Neural crest cell (in vitro differentiated cells): ENCODE data around the gene DDC. TPM values are rescaled to one million over a fixed set of nuclear protein-coding genes. Genes with fewer than 3 reads are reported as not detected.

Source experiments
- DNase-seq: peaks from one replicate; pipeline ENCODE4 v3.0.0; 2021; ENCODE audit warnings: low read depth, mixed read lengths, low spot score
- H3K27ac Mint-ChIP-seq: one replicate; pipeline ENCODE4 v1.8.0; 2021; ENCODE audit warnings: mild to moderate bottlenecking, mixed read lengths; ENCODE audit not compliant: unreplicated experiment
- H3K27me3 Mint-ChIP-seq: 2 replicates; pipeline ENCODE4 v1.8.0; 2021; ENCODE audit warnings: low read depth, mild to moderate bottlenecking, mixed read lengths
- H3K36me3 Mint-ChIP-seq: 2 replicates; pipeline ENCODE4 v1.8.0; 2021; ENCODE audit warnings: low read depth, mild to moderate bottlenecking, mixed read lengths
- H3K4me1 Mint-ChIP-seq: 2 replicates; pipeline ENCODE4 v1.8.0; 2021; ENCODE audit warnings: mixed read lengths
- H3K4me3 Mint-ChIP-seq: one replicate; pipeline ENCODE4 v1.8.0; 2021; ENCODE audit warnings: mild to moderate bottlenecking, mixed read lengths
- H3K9me3 Mint-ChIP-seq: 2 replicates; pipeline ENCODE4 v1.8.0; 2021; ENCODE audit warnings: mixed read lengths
- total RNA-seq: library from RNA; stranded (reverse); gene quantifications from 2 replicates; pipeline ENCODE4 v1.2.1, GENCODE V29; 2021
- TF ChIP-seq, protein P1 (sequence below): fragments of 200-600 bp; sonication (generic); conservative IDR thresholded peaks from 2 replicates; pipeline ENCODE4 v1.5.0; 2021; ENCODE audit warnings: antibody characterized with exemption, mild to moderate bottlenecking

DDC gene
- total RNA-seq, 1 donor from 2014 or later, result 1.0 TPM

DNA sequence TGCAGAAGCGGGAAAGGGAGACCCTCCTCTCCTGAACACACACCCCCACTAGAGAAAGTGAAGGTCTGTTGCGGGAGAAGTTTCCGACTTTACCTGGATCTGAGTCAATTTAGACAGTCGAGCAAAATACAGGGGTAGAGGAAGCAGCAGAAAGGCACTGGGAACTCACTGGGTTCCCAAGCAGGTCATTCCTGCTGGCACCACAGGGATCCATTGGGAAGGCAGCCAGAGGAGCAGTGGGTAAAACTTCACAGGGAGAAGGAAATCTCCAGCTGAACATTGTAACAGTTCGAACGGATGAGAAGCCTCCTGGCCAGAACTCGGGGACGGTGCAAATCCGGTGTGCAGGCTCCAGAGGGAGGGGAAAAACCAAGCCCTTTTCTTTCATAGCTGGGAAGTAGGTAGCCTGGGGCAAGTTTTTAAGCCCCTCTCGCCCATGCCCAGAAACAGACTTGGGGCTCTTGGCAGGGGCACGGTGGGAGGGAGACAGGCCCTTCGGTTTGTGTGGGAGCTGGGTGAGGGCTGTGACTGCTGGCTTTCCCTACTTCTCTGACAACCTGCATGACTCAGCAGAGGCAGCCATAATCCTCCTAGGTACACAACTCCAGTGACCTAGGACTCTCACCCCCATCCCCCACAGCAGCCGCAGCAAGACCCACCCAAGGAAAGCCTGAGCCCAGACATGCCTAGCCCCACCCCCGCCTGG is 51.9 kb downstream of the DDC start:
- Mint-ChIP-seq H3K9me3 (peaks cover 10% of the 10 kb centered on the region), H3K4me3 (no peak overlapping the region), H3K27ac (peak overlapping the region; percentile 27), H3K27me3 (peaks cover 5% of the 10 kb centered on the region), H3K36me3 (peaks cover 10% of the 10 kb centered on the region), H3K4me1 (peaks cover 11% of the 10 kb centered on the region)
- DNase-seq, result no peak
- TF ChIP-seq, protein P1, sequence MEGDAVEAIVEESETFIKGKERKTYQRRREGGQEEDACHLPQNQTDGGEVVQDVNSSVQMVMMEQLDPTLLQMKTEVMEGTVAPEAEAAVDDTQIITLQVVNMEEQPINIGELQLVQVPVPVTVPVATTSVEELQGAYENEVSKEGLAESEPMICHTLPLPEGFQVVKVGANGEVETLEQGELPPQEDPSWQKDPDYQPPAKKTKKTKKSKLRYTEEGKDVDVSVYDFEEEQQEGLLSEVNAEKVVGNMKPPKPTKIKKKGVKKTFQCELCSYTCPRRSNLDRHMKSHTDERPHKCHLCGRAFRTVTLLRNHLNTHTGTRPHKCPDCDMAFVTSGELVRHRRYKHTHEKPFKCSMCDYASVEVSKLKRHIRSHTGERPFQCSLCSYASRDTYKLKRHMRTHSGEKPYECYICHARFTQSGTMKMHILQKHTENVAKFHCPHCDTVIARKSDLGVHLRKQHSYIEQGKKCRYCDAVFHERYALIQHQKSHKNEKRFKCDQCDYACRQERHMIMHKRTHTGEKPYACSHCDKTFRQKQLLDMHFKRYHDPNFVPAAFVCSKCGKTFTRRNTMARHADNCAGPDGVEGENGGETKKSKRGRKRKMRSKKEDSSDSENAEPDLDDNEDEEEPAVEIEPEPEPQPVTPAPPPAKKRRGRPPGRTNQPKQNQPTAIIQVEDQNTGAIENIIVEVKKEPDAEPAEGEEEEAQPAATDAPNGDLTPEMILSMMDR, result no peak

DNA sequence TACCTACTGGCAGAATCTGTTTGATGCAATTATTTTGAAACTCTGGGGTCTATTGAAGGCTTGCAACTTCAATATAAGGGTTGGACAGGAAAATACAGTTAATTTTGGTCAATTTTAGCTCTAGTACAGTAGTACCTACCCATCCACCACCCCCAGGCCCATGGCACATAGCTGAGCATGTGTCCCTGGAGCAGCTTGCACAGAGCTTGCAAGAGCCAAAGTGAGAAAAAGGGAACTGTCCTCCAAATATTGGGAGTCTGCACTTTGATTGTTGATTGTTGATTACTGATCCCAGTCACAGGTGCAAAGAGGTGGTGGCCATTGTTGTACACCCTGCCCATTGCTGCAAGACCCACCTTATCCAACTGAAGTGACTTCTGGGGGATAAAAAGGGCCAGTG is 52.8 kb downstream of the DDC start:
- H3K4me3 Mint-ChIP-seq, result no peak overlapping the region
- H3K27me3 Mint-ChIP-seq, result peaks cover 5% of the 10 kb centered on the region
- H3K27ac Mint-ChIP-seq, result no peak overlapping the region

DNA sequence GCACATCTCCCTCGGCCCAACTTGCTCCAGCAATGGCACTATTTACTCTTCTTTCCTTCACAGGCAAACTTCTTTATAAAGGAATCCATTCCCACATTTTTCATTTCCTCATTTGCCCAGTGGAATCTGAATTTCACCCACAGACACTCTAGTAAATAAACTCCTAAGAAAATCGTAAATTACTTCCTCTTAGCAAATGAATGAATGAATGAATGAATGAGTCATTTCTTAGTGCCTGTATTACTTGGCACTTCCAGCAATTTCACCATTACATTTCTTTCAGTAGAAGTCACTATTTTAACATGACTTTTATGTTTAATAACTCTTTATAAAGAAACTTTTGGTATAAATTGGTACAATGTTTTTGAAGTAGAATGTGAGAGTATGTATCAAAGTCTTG is 55.7 kb downstream of the DDC start:
- Mint-ChIP-seq H3K36me3 (peaks cover 5% of the 10 kb centered on the region), H3K4me1 (peaks cover 12% of the 10 kb centered on the region), H3K27me3 (no peaks in the 10 kb centered on the region), H3K4me3 (no peak overlapping the region), H3K9me3 (no peaks in the 10 kb centered on the region), H3K27ac (no peak overlapping the region)
- no peak for DNase-seq
- TF ChIP-seq, protein P1, result no peak

More for the DNA sequence above, 52.8 kb downstream of the DDC start:
- peaks cover 12% of the 10 kb centered on the region for H3K4me1 Mint-ChIP-seq
- TF ChIP-seq, protein P1, result no peak
- peaks cover 9% of the 10 kb centered on the region for H3K9me3 Mint-ChIP-seq
- peaks cover 10% of the 10 kb centered on the region for H3K36me3 Mint-ChIP-seq
- DNase-seq, result no peak

DNA sequence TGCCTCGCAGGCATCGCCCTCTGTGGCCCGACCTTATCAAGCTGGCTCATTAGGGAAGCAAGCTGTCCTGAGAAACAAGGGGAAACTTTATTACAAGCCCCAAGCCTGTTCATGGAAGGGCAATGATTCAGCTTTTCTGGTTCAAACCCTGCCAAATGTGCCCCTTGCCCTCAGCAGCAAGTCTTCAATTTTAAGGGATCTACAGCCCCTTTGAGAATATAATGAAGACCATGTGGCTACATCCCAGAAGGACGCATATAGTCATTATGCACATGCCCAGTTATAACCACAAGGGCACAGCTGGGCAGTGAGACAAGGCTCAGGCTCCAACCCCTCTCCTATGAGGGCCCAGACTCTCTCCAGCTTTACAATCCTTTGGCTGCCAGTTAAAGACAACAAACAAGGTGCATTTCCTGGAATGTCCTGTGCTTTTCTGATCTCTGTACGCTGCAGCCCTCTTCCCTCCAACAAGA is 56.7 kb downstream of the DDC start:
- no peak overlapping the region for H3K4me3 Mint-ChIP-seq
- TF ChIP-seq, protein P1, result no peak
- H3K36me3 Mint-ChIP-seq, result peaks cover 3% of the 10 kb centered on the region
- H3K27ac Mint-ChIP-seq, result no peak overlapping the region
- no peak for DNase-seq
- peaks cover 12% of the 10 kb centered on the region for H3K4me1 Mint-ChIP-seq
- no peaks in the 10 kb centered on the region for H3K27me3 Mint-ChIP-seq
- H3K9me3 Mint-ChIP-seq, result no peaks in the 10 kb centered on the region

GRCh38 chr7:50507898-50508470 is 57.2 kb downstream of the DDC start:
- Mint-ChIP-seq H3K4me1 (peaks cover 12% of the 10 kb centered on the region), H3K36me3 (no peaks in the 10 kb centered on the region), H3K27ac (no peak overlapping the region), H3K27me3 (no peaks in the 10 kb centered on the region), H3K4me3 (no peak overlapping the region), H3K9me3 (no peaks in the 10 kb centered on the region)
- TF ChIP-seq, protein P1, result no peak
- DNase-seq, result no peak
